Measurements from ENCODE around the gene SAMD7.

Gene SAMD7

GRCh38 chr3:169913323-169913722 lies 2.0 kb downstream of the SAMD7 start:
- DNase-seq, result no peak

GRCh38 chr3:169914321-169914720 lies 2.9 kb downstream of the SAMD7 start:
- DNase-seq, result no peak

- DNase-seq, result no peak
Measured at GRCh38 chr3:169923189-169923588, 11.8 kb downstream of the SAMD7 start.

GRCh38 chr3:169923831-169924230 lies 12.5 kb downstream of the SAMD7 start:
- no peak for DNase-seq

GRCh38 chr3:169929830-169930519 lies 18.6 kb downstream of the SAMD7 start:
- DNase-seq, result no peak

- DNase-seq, result no peak
Measured at GRCh38 chr3:169930843-169931242, 19.5 kb downstream of the SAMD7 start.

GRCh38 chr3:169931747-169932520 lies 20.6 kb downstream of the SAMD7 start:
- no peak for DNase-seq

GRCh38 chr3:169939320-169939719 lies 27.9 kb downstream of the SAMD7 start:
- no peak for DNase-seq

- no peak for DNase-seq
Measured at GRCh38 chr3:169939751-169940150, 28.4 kb downstream of the SAMD7 start.

GRCh38 chr3:169940470-169941181 lies 29.3 kb downstream of the SAMD7 start:
- no peak for DNase-seq

GRCh38 chr3:169945313-169945712 lies 33.9 kb downstream of the SAMD7 start:
- DNase-seq, result no peak

GRCh38 chr3:169946336-169946735 lies 35.0 kb downstream of the SAMD7 start:
- DNase-seq, result no peak

- DNase-seq, result no peak
Measured at GRCh38 chr3:169948559-169949448, 37.4 kb downstream of the SAMD7 start.

- DNase-seq, result no peak
Measured at GRCh38 chr3:169952045-169952444, 40.7 kb downstream of the SAMD7 start.

- DNase-seq, result no peak
Measured at GRCh38 chr3:169953462-169954141, 42.2 kb downstream of the SAMD7 start.

- DNase-seq, result no peak
Measured at GRCh38 chr3:169954142-169954756, 42.9 kb downstream of the SAMD7 start.

GRCh38 chr3:169955406-169955805 lies 44.0 kb downstream of the SAMD7 start:
- DNase-seq, result no peak

GRCh38 chr3:169964176-169964575 lies 52.8 kb downstream of the SAMD7 start:
- no peak for DNase-seq

- DNase-seq, result no peak
Measured at GRCh38 chr3:169965562-169966427, 54.4 kb downstream of the SAMD7 start.

- peak; percentile 87 for DNase-seq
Measured at GRCh38 chr3:169966428-169966950, 55.1 kb downstream of the SAMD7 start, which contains the start of gene SEC62. Gene SEC62, plus strand, starts transcription at chr3:169966807. Its CDS starts 16 bp downstream, at chr3:169966823.
